ENCODE results near the gene UBQLN3.

The UBQLN3 gene

GRCh38 chr11:5509803-5510202 lies at the start of gene UBQLN3:
Gene UBQLN3, minus strand, starts transcription at chr11:5509957. Its CDS starts 399 bp downstream, at chr11:5509558.
- FAIRE-seq = no peak

GRCh38 chr11:5557751-5558150 lies 48.0 kb upstream of the UBQLN3 start:
- FAIRE-seq = no peak

GRCh38 chr11:5556596-5557188 lies 46.9 kb upstream of the UBQLN3 start:
- no peak for FAIRE-seq

- no peak for FAIRE-seq
Measured at GRCh38 chr11:5553343-5553742, 43.6 kb upstream of the UBQLN3 start.

GRCh38 chr11:5550440-5551095 lies 40.8 kb upstream of the UBQLN3 start:
- no peak for FAIRE-seq

- no peak for FAIRE-seq
Measured at GRCh38 chr11:5548440-5548839, 38.7 kb upstream of the UBQLN3 start, which contains the start of gene OR52H1. Gene OR52H1, minus strand, starts transcription at chr11:5548540. Its CDS starts 3,035 bp downstream, at chr11:5545505.

GRCh38 chr11:5547982-5548381 lies 38.2 kb upstream of the UBQLN3 start:
- no peak for FAIRE-seq

- FAIRE-seq = no peak
Measured at GRCh38 chr11:5546457-5546856, 36.7 kb upstream of the UBQLN3 start.

- no peak for FAIRE-seq
Measured at GRCh38 chr11:5541427-5541826, 31.7 kb upstream of the UBQLN3 start.

GRCh38 chr11:5536482-5536881 lies 26.7 kb upstream of the UBQLN3 start:
- no peak for FAIRE-seq

GRCh38 chr11:5534046-5534445 lies 24.3 kb upstream of the UBQLN3 start:
- no peak for FAIRE-seq

- no peak for FAIRE-seq
Measured at GRCh38 chr11:5531053-5531831, 21.5 kb upstream of the UBQLN3 start.

GRCh38 chr11:5528495-5528894 lies 18.7 kb upstream of the UBQLN3 start:
- FAIRE-seq = no peak

GRCh38 chr11:5527716-5528115 lies 18.0 kb upstream of the UBQLN3 start:
- no peak for FAIRE-seq

- no peak for FAIRE-seq
Measured at GRCh38 chr11:5524756-5525155, 15.0 kb upstream of the UBQLN3 start.

- no peak for FAIRE-seq
Measured at GRCh38 chr11:5522308-5522707, 12.6 kb upstream of the UBQLN3 start.

GRCh38 chr11:5521540-5521939 lies 11.8 kb upstream of the UBQLN3 start:
- FAIRE-seq = no peak

- FAIRE-seq = no peak
Measured at GRCh38 chr11:5516599-5516998, 6.8 kb upstream of the UBQLN3 start, which contains the start of gene UBQLNL. Gene UBQLNL, minus strand, starts transcription at chr11:5516699. Its CDS starts 258 bp downstream, at chr11:5516441.

GRCh38 chr11:5514841-5515240 lies 5.1 kb upstream of the UBQLN3 start:
- FAIRE-seq = no peak

- no peak for FAIRE-seq
Measured at GRCh38 chr11:5508605-5509004, 1.2 kb downstream of the UBQLN3 start.

- no peak for FAIRE-seq
Measured at GRCh38 chr11:5507933-5508305, 1.8 kb downstream of the UBQLN3 start.

- no peak for FAIRE-seq
Measured at GRCh38 chr11:5507177-5507932, 2.4 kb downstream of the UBQLN3 start.
